HepG2 (cell line): ENCODE measurements around the gene SUB1. TPM values are rescaled to one million over a fixed set of nuclear protein-coding genes. Genes with fewer than 3 reads are reported as not detected.

Experiments used
- ATAC-seq: fragments of 200-7000 bp; cut with Tn5 transposase; 3 replicates; pipeline ENCODE4 v1.9.1; 2020; ENCODE audit warnings: mild to moderate bottlenecking, moderate library complexity
- BruUV-seq: library from RNA; stranded (reverse); fragments of 400-500 nt; replicated peaks from 2 replicates; lab custom pipeline; 2021; lab: Mats Ljungman, UMichigan
- CTCF ChIA-PET: fragments of 300-600 bp; formaldehyde crosslinking; extraction: SDS; loops from one replicate; lab custom pipeline; 2021; ENCODE audit warnings: low total read pairs, inconsistent platforms, low intra/inter-chr PET ratio; lab: Yijun Ruan, JAX
- POLR2A ChIA-PET: fragments of 350-600 bp; sonication (Branson Sonifier 250); formaldehyde crosslinking; loops from one replicate; lab custom pipeline; 2020; ENCODE audit warnings: antibody characterized with exemption, inconsistent platforms; lab: Yijun Ruan, JAX
- DNase-seq: peaks from one replicate; pipeline ENCODE4 v3.0.0-alpha.2; 2015; ENCODE audit warnings: low spot score
- FAIRE-seq: peaks from 3 replicates; lab custom pipeline; 2011; peaks lifted over from hg19 to GRCh38; lab: Jason Lieb, UNC
- H2AFZ ChIP-seq: one replicate; pipeline ENCODE4 v1.6.1; 2011; ENCODE audit warnings: low read length, inconsistent platforms
- H3K27ac ChIP-seq: fragments of 300-600 bp; 3 replicates; pipeline ENCODE4 v1.8.0; 2011; ENCODE audit warnings: mixed run types, mild to moderate bottlenecking, mixed read lengths, low read length, inconsistent platforms; ENCODE audit not compliant: insufficient read depth; ENCODE audit errors: extremely low read length
- H3K27me3 ChIP-seq, 2 experiments: fragments of 200-600 bp in 1 of 2; 2 replicates in 1 of 2; 3 replicates in 1 of 2; pipeline versions ENCODE4 v1.6.0 to v1.8.0; 2011; ENCODE audit warnings: low read length in 2 of 2, mild to moderate bottlenecking in 2 of 2, moderate library complexity in 2 of 2, inconsistent platforms in 1 of 2; ENCODE audit not compliant: insufficient read depth in 2 of 2, control insufficient read depth in 1 of 2
- H3K36me3 ChIP-seq, 2 experiments: fragments of 200-600 bp in 1 of 2; replicated peaks in 1 of 2; 2 replicates in 1 of 2; 3 replicates in 1 of 2; pipeline versions ENCODE4 v1.5.1 to v1.8.0; 2011; ENCODE audit warnings: low read length in 2 of 2, inconsistent platforms in 1 of 2; ENCODE audit not compliant: insufficient read depth in 2 of 2, control insufficient read depth in 1 of 2
- H3K4me1 ChIP-seq: 2 replicates; pipeline ENCODE4 v1.5.1; 2012; ENCODE audit warnings: low read length, inconsistent platforms; ENCODE audit not compliant: insufficient read depth
- H3K4me2 ChIP-seq: 2 replicates; pipeline ENCODE4 v1.6.0; 2011; ENCODE audit warnings: low read depth, low read length, inconsistent platforms
- H3K4me3 ChIP-seq, 3 experiments: fragments of 200-600 bp in 1 of 3; sonication (generic), shearing (Covaris generic) in 1 of 3; replicated peaks in 1 of 3; 2 replicates each; pipeline ENCODE4 v1.5.1; 2011 to 2016; ENCODE audit warnings: low read length in 3 of 3, inconsistent platforms in 2 of 3, low read depth in 2 of 3, mild to moderate bottlenecking in 2 of 3, control low read depth in 1 of 3, mixed read lengths in 1 of 3; ENCODE audit not compliant: insufficient read depth in 1 of 3
- H3K79me2 ChIP-seq: one replicate; pipeline ENCODE4 v1.6.1; 2011; ENCODE audit warnings: low read length, inconsistent platforms; ENCODE audit not compliant: insufficient read depth
- H3K9ac ChIP-seq: 2 replicates; pipeline ENCODE4 v1.6.0; 2011; ENCODE audit warnings: mild to moderate bottlenecking, low read depth, low read length, inconsistent platforms; ENCODE audit not compliant: insufficient read depth
- H3K9me3 ChIP-seq: 2 replicates; pipeline ENCODE4 v1.5.1; 2012; ENCODE audit warnings: mild to moderate bottlenecking, low read length
- H4K20me1 ChIP-seq: 2 replicates; pipeline ENCODE4 v1.6.0; 2011; ENCODE audit warnings: inconsistent platforms, mild to moderate bottlenecking, low read length, moderate library complexity; ENCODE audit not compliant: insufficient read depth
- ATF4 ChIP-seq, 2 experiments: fragments of 450-650 bp in 1 of 2; sonication (generic) in 1 of 2; formaldehyde crosslinking; IDR thresholded peaks; 2 replicates each; pipeline versions ENCODE4 v1.5.0 to v1.8.0; 2020 to 2022; ENCODE audit warnings: mild to moderate bottlenecking in 1 of 2, missing genetic modification reagents in 1 of 2
- FLYWCH1 ChIP-seq: sonication (generic); formaldehyde crosslinking; IDR thresholded peaks from 2 replicates; pipeline ENCODE4 v1.8.1; 2023; ENCODE audit warnings: mild to moderate bottlenecking, missing genetic modification reagents
- HNRNPK ChIP-seq: fragments of 200-400 bp; formaldehyde crosslinking; IDR thresholded peaks from 2 replicates; pipeline ENCODE4 v1.6.1; 2018; ENCODE audit warnings: low read length, low read depth, moderate library complexity, mild to moderate bottlenecking; ENCODE audit not compliant: poor library complexity, severe bottlenecking
- JUN ChIP-seq: sonication (generic); formaldehyde crosslinking; IDR thresholded peaks from 2 replicates; pipeline ENCODE4 v1.4.0; 2020; ENCODE audit warnings: mild to moderate bottlenecking, missing genetic modification reagents
- JUNB ChIP-seq: sonication (generic); formaldehyde crosslinking; IDR thresholded peaks from 2 replicates; pipeline ENCODE4 v1.8.0; 2022; ENCODE audit warnings: missing genetic modification reagents, mild to moderate bottlenecking, borderline replicate concordance
- NFKB2 ChIP-seq: sonication (generic); formaldehyde crosslinking; IDR thresholded peaks from 2 replicates; pipeline ENCODE4 v1.4.0; 2020; ENCODE audit warnings: missing genetic modification reagents, borderline replicate concordance
- POLR2AphosphoS2 ChIP-seq: IDR thresholded peaks from 2 replicates; pipeline ENCODE4 v1.6.1; 2011; ENCODE audit warnings: low read depth, low read length, improper control_type of control experiment
- RBFOX2 ChIP-seq: fragments of 200-400 bp; formaldehyde crosslinking; IDR thresholded peaks from 2 replicates; pipeline ENCODE4 v1.6.1; 2017; ENCODE audit warnings: low read depth, mild to moderate bottlenecking, low read length
- SNAI1 ChIP-seq: sonication (generic); formaldehyde crosslinking; IDR thresholded peaks from 2 replicates; pipeline ENCODE4 v1.5.0; 2020; ENCODE audit warnings: mild to moderate bottlenecking, missing genetic modification reagents, borderline replicate concordance
- ZFP91 ChIP-seq: sonication (generic); formaldehyde crosslinking; IDR thresholded peaks from 2 replicates; pipeline ENCODE4 v1.9.0; 2022; ENCODE audit warnings: missing genetic modification reagents, mild to moderate bottlenecking, borderline replicate concordance
- ZNF281 ChIP-seq: sonication (generic); formaldehyde crosslinking; IDR thresholded peaks from 2 replicates; pipeline ENCODE4 v1.4.0; 2020; ENCODE audit warnings: missing genetic modification reagents, borderline replicate concordance
- ZNF331 ChIP-seq: sonication (generic); formaldehyde crosslinking; IDR thresholded peaks from 2 replicates; pipeline ENCODE4 v1.4.0; 2020; ENCODE audit warnings: missing genetic modification reagents
- ZNF672 ChIP-seq: sonication (generic); formaldehyde crosslinking; IDR thresholded peaks from 2 replicates; pipeline ENCODE4 v1.8.1; 2022; ENCODE audit warnings: missing genetic modification reagents
- ZNF710 ChIP-seq: sonication (generic); formaldehyde crosslinking; IDR thresholded peaks from 2 replicates; pipeline ENCODE4 v1.5.0; 2020; ENCODE audit warnings: mild to moderate bottlenecking, missing genetic modification reagents, borderline replicate concordance
- WGBS: methylation state at CpG from one replicate; pipeline ENCODE4 v1.1.6; 2017; ENCODE audit warnings: low lambda C conversion rate; 5-methylcytosine and 5-hydroxymethylcytosine counted together
- in situ Hi-C: cut with HindIII; loops from 2 replicates; pipeline ENCODE4 v1.10.0; 2017; ENCODE audit warnings: low pct_unique_long_range_greater_than_20kb; ENCODE audit not compliant: extremely low pct_ligation_motif_present
- intact Hi-C: fragments of 100-400 bp; cut with micrococcal nuclease; formaldehyde crosslinking; loops from one replicate; pipeline ENCODE4 v1.10.0; 2022; ENCODE audit not compliant: unreplicated experiment
- polyA plus RNA-seq, 8 experiments: library from polyadenylated mRNA; depleted of rRNA in 3 of 8; stranded (reverse) in 7 of 8; unstranded in 1 of 8; fragments of >200 nt; fragmentation: Illumina TruSeq in 4 of 8; extraction: Trizol in 4 of 8; gene quantifications; 2 replicates each; pipeline versions ENCODE4 v1.2.1 to v1.2.3, GENCODE V29; 2011 to 2016; ENCODE audit warnings: low read depth in 4 of 8, missing spikeins in 1 of 8, mixed read lengths in 1 of 8; ENCODE audit not compliant: insufficient read depth in 1 of 8
- total RNA-seq, 5 experiments: library from RNA; depleted of rRNA; stranded (reverse); fragments of >200 nt; fragmentation: Illumina TruSeq; extraction: Trizol; gene quantifications; 2 replicates each; pipeline ENCODE4 v1.2.3, GENCODE V29; 2016; ENCODE audit warnings: low read depth in 1 of 5

SUB1 gene
- total and polyA plus RNA-seq, 2 of the 13 experiments (the other 11 are each of a cell fraction or from before 2014, with no cell fraction given): 182 to 693 TPM

- Histone ChIP-seq H3K9ac (no peak overlapping the region), H3K4me2 (no peak overlapping the region), H3K4me3 (no peak overlapping the region), H3K36me3 (peaks cover 10 to 55% of the 10 kb centered on the region in 2 experiments), H3K27me3 (no peaks in the 10 kb centered on the region), H3K9me3 (no peaks in the 10 kb centered on the region), H2AFZ (no peak overlapping the region), H4K20me1 (peaks cover 21% of the 10 kb centered on the region), H3K79me2 (peaks cover 19% of the 10 kb centered on the region), H3K27ac (no peak overlapping the region), H3K4me1 (no peaks in the 10 kb centered on the region)
- ATAC-seq (no peak), DNase-seq (no peak), FAIRE-seq (no peak)
- ChIA-PET CTCF (no interaction called here), POLR2A (no interaction called here)
- intact Hi-C loops (no loop called here), in situ Hi-C loops (no loop called here)
- BruUV-seq: no TSS peak
- no peak for TF ChIP-seq ZNF281
- no peak for TF ChIP-seq JUNB (CRISPR knock-in tag)
- no peak for TF ChIP-seq JUN (CRISPR knock-in tag)
- TF ChIP-seq POLR2AphosphoS2: 0 out of 2 replicates have a peak, but pooled peaks have one; percentile 37
- TF ChIP-seq NFKB2 (CRISPR knock-in tag): no peak
- TF ChIP-seq RBFOX2: peak; percentile 5
- no peak for TF ChIP-seq HNRNPK
- no peak for TF ChIP-seq ATF4 (CRISPR knock-in tag; IDR thresholded peaks at IDR 0.05)
- no peak for TF ChIP-seq ZNF672
- TF ChIP-seq ZFP91 (CRISPR knock-in tag): no peak
- no peak for TF ChIP-seq ZNF710
- no peak for TF ChIP-seq ZNF331 (CRISPR knock-in tag)
- TF ChIP-seq SNAI1 (CRISPR knock-in tag): no peak
- no peak for TF ChIP-seq FLYWCH1 (CRISPR knock-in tag)
- 95% methylated on average over 2 of the region's 2 CpGs for WGBS
Observed at GRCh38 chr5:32602906-32603305, 17.5 kb downstream of the SUB1 start.
